Activated naive CD4-positive, alpha-beta T cell treated with anti-CD3 and anti-CD28 coated beads, Interleukin-2, amount 50 U/mL, for 16 hours (primary cell): ENCODE results near the gene ANXA10.
"Not testable (repeated sequence)": the region's sequence is repeated elsewhere in the genome, so short reads cannot be mapped to it uniquely, and the experiment has no call there.

ENCODE experiments used
- DNase-seq: peaks from one replicate; pipeline ENCODE4 v3.0.0-alpha.2; 2020

ANXA10 gene

DNA sequence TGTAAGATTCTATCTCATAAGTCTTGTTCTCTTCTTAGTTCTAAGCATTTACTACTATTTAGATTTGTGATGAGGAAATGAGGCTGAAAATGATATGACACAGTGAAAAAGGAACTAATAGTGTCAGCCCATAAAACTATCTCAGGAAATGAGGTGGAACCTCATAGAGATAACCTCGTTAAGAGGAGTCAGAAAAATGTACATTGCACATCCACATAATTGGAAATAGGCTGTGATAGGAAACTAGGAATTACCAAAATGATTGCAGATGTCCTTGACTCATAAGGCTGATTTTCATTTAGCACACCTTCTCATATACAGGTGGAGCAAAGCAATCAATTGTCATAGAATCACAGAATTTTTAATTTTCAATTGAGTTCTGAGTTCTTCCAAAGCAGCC, 26.8 kb downstream of the ANXA10 start:
- no peak for DNase-seq

GRCh38 chr4:168119890-168120289, 27.6 kb downstream of the ANXA10 start:
- DNase-seq = no peak

DNA sequence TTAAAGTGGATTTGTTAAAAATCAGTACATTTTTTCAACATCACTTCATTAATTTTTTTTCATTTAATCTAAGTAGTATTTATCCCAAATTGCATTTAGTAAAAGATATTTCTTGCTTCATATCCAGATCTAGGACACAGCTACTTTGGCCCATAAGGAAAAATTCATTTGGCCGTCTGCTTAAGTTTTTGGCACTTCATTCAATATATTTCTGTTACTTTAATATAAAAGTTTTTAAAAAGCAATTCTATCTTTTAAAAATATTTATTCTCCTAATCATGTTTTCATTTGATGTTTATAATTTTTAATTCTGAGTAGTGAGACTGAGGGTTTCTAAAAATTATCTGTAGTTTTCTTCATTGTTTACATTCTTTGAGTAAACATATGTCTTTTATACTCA, 28.5 kb downstream of the ANXA10 start:
- no peak for DNase-seq

GRCh38 chr4:168124008-168124641, 31.8 kb downstream of the ANXA10 start:
- no peak for DNase-seq

DNA sequence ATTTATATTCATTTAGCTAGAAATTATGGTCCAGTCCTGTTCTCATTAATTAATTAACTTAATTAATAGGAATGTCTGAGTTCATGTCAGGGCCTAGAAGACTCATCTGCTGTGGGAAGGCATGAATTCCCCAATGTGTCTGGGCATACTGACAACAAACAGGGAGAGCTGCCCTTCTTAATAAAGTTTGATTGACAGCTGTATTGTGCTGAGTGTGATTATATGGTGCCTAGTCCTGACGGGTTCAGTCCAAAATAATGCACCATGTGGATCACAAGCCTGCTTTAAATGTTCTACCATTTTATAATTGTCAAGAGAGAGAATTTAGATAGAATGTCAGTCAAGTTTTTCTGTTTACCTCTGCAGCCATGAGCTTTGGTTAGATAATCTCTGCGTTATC, 34.6 kb downstream of the ANXA10 start:
- no peak for DNase-seq

DNA sequence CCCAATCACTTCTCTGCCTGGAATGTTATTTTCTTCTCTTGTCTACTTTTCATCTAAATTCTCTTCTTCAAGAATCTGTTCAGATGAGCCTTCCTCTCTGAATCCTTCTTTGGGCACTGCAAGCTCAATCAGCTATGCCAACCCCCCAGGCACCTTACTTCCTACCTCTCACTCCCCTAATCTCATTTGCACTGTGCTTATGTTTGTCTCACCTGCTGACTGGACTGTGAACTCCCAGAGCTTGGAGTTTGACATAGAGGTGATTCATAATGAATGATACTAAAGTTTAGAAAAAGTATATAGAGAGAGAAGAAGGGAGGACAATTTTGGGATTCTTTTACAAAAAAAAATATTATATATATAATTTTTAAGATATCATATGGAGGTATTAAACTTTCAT, 36.3 kb downstream of the ANXA10 start:
- DNase-seq = no peak

DNA sequence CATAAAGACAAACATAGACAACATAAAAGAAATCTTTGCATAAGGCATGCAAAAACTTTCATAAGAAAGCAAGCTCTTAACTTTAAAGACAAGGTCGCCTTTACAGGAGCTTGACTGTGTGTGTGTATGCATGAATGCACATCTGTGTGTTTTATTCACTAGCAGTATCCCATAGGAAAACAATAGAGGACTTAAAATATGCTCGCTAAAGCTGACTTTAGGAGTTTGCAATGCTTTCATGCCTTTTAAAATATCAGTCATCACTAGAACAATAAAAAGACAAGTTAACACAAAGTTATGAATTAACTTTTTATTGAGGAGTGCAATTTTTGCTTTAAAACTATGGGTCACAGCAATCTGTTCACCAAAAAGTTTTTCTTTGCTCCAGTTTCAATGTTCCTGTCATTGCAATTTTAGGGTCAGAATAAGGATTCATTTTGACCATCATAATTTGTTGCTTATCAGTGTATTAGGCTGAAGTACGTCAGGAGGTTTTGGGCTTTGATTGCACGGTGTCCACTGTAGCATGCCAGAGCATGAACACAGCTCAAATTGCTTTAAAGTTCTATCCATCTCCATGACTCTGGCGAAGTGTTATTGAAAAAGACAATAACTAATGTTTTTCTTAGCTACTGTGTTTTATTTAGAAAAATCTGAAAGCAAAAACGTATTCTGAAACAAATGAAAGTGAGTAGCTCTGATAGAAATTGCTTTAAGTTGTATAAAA, 36.9 kb downstream of the ANXA10 start:
- DNase-seq = no peak

DNA sequence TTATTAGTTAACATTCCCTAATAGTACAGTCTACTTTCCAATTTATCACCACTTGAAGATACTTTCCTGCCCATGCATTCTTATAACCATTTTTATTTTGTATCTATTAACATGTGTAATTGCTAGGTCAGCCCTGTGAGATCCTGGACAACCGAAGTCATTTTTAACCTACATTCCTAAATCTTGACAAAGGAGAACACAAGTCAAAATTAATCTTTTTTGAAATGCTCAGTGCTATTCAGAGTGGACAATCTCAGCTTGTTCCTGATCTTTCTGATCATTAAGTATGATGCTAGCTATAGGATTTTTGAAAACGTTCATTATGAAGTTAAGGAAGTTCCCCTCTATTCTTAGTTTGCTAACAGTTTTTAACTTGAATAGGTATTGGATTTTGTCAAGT, 37.5 kb downstream of the ANXA10 start:
- DNase-seq = no peak

- no peak for DNase-seq
Observed at GRCh38 chr4:168131196-168131595, 38.9 kb downstream of the ANXA10 start.

DNA sequence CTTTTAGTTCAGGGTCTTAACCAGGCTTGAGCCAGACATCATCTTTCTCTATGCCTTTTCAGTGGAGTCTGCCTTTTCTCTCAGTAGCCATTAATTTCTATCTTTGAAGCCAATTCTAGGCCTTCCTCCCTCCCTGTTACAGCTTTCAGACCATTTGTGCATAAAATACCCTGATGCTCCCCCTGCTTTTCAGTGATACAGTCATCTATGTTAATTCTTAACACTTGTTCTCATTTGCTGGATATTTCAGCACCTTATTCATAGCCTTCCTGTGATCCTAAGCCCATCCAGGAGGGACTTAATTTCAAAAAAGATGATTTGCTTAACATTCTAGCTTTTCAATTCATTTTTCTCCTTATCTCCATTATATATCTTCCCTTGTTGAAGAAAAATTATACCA, 42.3 kb downstream of the ANXA10 start:
- DNase-seq = no peak

DNA sequence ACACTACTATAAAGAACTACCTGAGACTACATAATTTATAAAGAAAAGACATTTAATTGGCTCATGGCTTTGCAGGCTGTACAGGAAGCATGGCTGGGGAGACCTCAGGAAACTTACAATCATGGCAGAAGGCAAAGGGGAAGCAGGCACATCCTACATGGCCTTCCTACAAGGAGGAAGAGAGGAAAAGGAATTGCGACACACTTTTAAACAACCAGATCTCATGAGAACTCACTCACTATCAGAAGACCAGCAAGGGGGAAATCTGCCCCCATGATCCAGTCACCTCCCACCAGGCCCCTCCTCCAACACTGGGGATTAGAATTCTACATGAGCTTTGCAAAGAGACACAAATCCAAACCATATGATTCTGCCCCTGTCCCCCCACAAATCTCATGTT, 43.5 kb downstream of the ANXA10 start:
- DNase-seq = not testable (repeated sequence)

GRCh38 chr4:168137695-168138094, 45.4 kb downstream of the ANXA10 start:
- DNase-seq = not testable (repeated sequence)

- no peak for DNase-seq
Observed at GRCh38 chr4:168138143-168138542, 45.8 kb downstream of the ANXA10 start.

DNA sequence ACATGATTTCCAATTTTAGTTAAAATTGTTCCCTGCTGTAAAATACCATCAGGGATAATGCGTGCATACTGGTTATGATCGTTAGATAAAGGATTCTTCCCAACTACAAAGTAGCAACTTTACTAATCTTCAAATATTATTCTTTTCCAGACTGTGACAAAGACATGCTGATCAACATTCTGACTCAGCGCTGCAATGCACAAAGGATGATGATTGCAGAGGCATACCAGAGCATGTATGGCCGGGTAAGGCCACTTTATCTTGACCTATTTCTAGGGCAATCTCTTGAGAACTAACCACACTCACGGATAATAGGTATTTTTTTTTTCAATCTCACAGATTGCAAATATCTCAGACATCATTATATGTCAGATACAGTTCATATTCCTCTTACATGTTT, 47.0 kb downstream of the ANXA10 start:
- no peak for DNase-seq

GRCh38 chr4:168141733-168142132, 49.4 kb downstream of the ANXA10 start:
- no peak for DNase-seq

DNA sequence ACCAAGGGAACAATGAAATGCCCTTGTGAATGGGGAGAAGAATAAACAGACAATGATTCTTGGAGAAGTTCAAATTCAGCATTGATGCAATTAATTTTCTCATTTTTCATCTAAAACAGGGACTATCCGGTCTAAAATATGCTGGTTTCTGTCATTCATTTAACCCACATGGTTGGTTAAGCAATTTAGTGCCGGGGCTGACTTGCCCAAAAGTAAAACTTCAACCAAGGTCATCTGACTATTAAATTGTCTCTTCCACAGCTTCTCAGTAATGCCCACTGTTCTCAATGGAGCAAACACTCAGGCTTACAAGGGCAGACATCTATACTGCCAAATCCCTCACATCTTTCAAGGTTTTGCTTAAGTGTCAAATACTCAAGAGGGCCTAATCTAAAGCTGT, 51.3 kb downstream of the ANXA10 start:
- no peak for DNase-seq

DNA sequence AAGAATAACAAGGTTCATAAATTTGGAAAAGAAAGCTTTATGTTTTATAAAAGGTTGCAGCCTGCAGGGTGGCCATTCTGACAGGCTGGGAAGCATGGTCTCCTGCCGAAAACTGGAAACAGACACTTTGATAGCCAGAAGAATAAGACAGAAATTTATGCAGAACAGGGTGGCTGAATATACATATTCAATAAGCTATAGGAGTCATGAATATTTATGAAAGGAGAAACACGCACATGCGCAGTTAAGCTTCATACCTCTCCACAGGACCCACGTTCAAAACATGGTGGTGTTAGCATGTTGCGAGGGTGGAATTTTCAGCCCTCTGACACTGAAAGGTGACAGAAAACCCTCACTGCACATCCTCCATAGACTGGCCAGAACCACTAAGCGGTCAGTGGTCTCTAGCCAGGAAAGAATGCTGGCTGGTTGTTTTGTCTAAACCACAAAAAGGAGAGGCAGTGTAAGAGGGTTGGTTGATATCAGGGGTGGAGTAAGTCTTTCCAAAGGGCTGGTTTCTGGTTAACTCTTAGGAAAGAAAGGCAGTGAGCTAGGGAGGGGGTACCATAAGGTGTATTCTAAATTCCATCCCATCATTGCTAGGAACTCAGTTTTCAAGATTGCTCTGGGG, 58.2 kb downstream of the ANXA10 start:
- DNase-seq = no peak

- DNase-seq = no peak
Observed at GRCh38 chr4:168151327-168151726, 59.0 kb downstream of the ANXA10 start.

DNA sequence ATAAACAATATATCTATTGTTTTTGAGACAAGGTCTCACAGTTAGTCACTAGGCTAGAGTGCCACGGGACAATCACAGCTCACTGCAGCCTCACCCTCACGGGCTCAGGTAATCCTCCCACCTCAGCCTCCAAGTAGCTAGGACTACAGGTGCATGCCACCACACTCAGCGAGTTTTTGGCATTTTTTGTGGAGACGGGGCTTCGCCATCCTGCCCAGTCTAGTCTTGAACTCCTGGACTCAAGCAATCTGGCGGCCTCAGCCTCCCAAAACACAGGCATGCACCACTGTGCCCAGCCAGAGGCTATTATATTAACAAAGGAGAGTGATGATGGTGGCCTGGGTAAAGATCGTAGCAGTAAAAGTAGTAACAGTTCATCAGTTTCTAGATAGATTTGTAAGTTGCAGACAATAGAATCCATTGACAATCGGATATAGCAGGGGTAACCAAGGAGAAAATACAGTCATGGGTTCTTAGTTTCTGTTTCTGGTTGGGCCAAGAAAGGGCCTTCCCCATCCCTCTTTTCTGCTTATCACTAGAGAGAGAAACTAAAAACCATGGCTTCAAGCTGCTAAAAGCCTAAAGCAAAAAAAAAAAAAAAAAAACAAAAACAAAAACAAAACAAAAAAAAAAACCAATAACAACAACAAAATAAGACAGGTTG, 60.6 kb downstream of the ANXA10 start:
- no peak for DNase-seq

DNA sequence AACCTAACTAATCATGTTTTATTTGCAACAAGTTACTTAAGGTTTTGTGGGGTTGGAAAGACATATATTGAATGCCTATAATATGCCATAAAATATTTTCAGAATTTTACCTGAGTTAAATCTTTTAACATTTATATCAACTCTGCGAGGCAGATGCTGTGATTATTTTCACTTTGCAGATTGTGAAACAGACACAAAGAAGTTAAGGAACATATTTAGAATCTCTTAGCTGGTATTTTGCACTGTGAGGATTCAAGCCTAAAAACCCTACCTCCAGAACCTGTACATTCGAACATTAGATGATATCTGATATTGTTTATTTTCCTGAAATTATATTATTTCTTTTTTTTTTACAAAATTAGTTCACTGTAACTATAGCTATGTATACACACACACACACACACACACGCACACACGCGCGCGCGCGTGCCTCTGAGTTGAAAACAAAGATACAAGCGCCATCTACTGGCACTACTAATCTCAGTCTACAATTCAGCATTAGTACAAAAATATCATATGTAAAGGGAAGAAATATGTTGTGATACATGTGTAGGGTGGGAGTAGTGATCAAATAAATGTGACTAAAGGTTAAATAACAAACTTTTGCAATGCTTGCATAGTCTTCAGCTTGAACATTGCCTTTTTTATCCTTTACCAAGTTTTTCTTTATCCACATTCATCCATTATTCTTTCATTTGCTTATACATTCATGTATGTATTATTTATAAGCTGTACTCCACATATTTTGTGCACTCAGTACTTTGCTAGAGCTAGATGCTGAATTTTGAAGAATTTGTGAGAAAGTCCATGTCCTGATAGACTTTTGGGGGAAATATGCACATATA, 61.5 kb downstream of the ANXA10 start:
- peak; percentile 65 for DNase-seq

DNA sequence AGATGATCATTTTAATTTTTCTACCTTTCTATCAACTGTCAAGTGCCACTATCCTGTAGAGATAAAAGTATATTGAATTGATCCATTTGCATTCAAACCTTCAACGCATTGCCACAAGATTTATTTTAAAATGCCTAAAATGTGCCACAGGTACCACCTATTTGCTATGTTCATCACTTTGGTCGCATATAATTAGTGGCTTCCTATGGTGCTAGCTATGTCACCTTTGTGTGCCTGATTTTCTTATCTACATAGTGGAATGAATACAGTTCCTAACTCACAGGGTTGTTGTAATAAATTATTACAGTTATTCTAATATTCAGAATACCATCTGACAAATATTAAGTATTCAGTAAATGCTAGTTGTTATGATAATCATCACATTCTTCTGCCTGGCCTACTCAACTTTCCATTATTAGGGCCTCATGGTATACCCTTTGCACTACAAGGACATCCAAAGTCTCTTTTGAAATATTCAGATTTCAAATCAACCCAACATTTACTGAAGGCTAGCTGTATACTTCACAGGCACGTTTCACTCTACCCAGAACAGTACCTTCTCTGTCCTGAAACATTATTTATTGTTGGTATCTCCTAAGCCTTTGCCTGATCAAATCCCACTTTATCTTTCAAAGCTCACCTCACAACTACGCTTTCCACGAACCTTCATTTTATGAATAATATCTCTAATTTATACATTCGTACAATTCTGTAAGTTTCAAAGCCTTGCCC, 62.4 kb downstream of the ANXA10 start:
- DNase-seq = no peak

DNA sequence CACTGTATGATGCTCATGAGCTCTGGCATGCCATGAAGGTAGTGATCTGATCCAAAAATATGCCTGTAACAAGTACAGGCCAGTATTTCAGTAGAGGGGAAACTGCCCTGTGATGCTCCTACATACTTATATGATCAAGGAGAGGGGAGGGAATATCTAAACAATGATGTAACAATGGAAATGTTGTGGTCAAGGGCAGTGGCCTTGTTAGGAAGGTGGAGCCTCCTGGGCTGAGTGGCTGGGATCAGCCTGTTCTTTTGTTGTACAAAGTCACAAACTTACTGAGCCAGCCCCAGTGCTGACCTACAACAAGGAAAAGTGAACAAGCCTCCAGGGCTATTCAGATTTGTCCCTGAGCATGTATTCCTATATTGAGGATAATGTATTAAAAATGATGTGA, 70.3 kb downstream of the ANXA10 start:
- no peak for DNase-seq
